GM12872 (cell line): ENCODE results near the gene NIPAL3.

Experiments
- TF ChIP-seq, protein P1 (sequence below): IDR thresholded peaks from 3 replicates; pipeline ENCODE4 v1.5.1; 2011; ENCODE audit warnings: low read depth, mild to moderate bottlenecking, low read length, moderate library complexity; ENCODE audit not compliant: insufficient read depth

The NIPAL3 gene

DNA sequence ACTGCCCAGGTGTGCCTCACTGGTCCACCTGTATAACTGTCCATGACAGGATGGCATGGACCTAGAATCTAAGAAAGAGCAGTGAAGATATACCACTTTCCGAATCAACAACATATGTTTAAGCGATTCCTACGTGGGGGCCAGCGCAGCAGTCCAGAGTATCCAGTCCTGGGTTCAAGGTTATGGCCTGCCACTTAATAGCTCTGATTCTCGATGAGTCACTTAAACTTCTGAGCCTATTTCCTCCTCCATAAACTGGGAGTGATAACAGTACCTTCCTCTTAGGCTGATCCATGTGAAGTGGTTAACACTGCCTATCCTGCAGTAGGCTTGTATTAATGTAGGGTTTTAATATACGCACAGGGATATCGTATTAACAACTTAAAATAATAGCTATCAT is 4.9 kb upstream of the NIPAL3 start:
- TF ChIP-seq, protein P1, sequence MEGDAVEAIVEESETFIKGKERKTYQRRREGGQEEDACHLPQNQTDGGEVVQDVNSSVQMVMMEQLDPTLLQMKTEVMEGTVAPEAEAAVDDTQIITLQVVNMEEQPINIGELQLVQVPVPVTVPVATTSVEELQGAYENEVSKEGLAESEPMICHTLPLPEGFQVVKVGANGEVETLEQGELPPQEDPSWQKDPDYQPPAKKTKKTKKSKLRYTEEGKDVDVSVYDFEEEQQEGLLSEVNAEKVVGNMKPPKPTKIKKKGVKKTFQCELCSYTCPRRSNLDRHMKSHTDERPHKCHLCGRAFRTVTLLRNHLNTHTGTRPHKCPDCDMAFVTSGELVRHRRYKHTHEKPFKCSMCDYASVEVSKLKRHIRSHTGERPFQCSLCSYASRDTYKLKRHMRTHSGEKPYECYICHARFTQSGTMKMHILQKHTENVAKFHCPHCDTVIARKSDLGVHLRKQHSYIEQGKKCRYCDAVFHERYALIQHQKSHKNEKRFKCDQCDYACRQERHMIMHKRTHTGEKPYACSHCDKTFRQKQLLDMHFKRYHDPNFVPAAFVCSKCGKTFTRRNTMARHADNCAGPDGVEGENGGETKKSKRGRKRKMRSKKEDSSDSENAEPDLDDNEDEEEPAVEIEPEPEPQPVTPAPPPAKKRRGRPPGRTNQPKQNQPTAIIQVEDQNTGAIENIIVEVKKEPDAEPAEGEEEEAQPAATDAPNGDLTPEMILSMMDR, result no peak

DNA sequence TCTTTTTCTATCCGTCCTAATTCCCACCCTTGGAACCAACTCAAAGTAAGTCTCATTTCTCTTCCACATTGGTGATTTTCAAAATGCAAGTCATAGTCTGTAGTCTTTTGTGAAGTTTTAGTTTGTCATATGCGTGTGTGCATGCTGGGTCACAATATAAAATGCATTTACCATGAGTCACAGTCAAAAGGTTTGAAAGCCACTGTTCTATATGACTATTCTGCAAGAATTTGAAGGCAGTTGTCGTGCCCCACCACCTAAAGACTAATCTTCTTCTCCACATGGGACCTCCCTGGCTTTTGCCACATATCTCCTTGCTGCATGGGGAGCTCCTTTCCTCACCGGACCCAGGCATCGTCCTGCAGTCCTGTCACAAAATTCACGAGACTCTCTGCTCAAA is 3.6 kb upstream of the NIPAL3 start:
- TF ChIP-seq, protein P1, result no peak

DNA sequence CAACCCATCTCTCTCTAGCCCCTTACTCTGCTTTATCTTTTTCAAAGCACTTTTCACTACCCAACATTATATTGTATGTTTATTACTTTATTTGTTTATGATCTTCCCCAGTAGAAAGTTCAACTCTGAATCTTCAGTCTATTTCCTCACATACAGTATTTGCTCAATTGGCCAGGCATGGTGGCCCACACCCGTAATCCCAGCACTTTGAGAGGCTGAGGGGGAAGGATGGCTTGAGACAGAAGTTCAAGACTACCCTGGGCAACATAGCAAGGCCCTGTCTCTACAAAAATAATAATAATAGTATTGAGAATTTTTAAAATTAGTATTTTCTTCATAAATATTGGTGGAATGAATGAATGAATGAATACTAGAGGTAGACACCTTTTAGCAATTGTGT is 3.2 kb upstream of the NIPAL3 start:
- TF ChIP-seq, protein P1, result no peak

DNA sequence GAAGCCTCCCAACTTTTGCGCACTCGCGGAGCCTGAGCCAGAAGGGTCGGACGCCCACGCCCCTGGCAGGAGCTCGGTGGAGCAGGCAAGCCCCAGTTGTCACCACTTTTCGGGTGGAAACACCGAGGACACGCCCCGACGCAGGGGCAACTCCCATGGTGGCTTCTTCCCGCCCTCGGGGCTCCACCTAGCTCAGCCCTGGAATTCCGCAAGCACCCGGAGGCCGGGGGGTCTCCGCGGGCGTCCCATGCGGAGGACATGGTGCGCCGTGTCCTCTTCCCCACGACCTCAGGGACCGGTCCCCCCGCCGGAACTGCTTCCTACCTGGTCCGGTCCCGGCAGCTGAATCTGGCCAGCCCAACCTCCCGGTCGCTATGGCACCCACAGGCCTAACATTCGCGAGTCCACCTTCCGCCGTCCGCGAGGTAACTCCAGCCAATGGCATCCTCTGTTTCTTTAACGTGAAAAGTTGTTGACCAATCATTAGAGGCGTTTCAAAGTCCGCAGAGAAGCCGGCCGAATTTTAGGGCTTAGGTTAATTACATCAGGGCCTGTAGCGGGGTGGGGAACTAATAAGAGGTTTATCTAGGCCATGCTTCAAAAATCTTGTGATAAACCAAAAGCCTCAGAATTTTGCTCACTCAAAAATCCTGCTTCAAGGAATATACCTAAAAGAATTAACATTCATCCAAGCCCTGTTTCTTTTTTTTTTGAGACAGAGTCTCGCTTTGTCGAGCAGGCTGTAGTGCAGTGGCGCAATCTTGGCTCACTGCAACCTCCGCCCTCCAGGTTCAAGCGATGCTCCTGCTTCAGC is 2.0 kb upstream of the NIPAL3 start, which contains the start of gene STPG1:
Gene STPG1, minus strand, starts transcription at position 433 of the 814 bp plus-strand sequence. CDS start 12,394 bp downstream, outside the sequence.
- TF ChIP-seq, protein P1, result no peak

DNA sequence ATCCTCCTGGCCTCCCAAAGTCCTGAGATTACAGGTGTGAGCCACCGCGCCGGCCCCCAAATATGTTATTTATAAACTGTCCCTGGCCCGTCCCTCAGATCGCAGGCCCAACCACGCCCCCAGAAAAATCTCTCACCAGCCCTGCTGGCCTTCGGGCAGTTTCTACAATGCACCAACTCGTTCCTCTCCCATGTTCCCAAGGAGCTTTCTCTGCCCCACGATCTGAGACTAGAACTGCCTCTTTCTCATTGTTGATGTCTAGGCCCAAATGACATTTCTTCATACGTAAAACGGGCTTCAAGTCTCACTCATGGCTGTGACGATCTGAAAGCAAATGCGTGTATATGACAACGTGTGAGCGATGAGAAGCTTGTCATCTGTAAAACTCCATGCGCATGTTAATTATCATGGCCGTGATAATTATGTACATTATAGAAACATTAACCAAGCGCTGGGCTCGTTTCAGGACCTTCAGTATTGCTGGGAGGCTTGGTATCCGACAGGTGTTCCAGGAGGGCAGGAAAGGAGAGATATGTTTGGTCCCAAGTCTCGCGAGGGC is 748 bp upstream of the NIPAL3 start:
- TF ChIP-seq, protein P1, result no peak

DNA sequence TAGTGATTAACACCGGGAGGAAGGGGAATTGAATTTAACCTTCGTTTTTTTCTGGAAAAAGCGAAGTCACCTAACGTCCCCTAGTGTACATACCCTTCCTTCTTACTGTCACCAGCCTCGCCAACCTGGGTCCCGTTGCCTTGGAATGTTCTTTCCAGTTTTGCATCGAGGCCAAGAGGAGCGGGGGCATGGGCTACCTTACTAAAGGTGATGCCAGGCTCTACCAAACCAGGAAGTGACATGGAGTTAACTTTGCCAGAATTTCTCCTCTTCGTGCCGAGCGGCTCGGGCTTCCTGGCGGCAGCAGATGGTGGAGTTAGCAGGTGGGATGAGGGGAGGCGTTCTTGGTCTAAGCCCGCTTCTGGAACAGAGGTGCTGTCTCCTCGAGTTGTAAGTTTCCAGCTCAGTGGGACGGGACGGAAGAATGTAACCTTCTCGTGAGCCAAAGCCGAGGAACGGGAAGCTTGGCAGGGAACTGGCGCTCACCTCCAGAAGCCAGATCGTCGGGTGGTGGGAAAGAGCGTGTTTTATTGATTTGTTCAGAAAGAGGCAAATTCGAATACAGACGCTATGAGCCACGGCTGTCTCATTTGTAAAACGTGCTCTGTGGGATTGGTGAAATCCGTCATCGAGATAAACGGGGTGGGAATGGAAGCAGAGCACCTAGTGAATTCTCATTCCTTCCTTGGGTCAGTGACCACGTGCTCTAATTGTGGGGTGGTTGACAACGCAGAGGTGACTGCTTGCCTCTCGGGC is 486 bp downstream of the NIPAL3 start:
- TF ChIP-seq, protein P1, result no peak

DNA sequence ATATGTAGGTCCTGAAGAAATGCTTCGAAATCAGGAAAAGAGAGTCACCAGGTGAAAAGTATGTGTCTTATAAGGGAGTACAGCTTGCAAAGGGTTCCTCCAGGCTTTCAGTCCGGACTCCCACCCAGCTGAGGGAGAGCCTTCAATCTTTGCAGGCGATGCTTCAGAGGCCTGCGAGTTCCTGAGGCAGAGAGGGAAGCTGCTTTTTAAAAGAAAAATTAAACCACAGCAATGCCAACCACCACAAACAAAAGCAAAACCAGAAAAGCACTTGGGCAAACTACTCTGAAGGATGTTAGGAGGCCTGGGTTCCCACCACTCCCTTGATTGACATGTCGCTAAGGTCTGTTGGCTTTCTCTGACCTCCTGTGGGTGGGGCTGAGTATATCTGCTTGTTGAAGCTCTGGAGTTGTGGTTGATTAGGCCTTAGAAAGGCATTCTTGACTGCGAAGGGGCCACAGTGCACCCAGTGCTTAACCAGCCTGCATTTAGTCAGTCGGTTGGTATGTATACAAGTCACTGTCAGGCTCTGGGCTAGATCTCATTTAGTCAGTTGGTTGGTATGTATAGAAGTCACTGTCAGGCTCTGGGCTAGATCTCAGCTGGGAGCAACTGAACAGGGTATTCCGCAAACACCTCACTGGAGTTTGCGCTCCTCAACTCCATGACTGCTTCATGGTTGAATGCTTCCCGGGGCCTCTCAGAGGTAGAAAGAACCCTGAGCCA is 1.2 kb downstream of the NIPAL3 start:
- TF ChIP-seq, protein P1, result no peak
